Chondrocyte (in vitro differentiated cells): ENCODE data around the gene BMP7. TPM values are rescaled to one million over a fixed set of nuclear protein-coding genes. Genes with fewer than 3 reads are reported as not detected.

ENCODE experiments used
- DNase-seq: peaks from one replicate; pipeline ENCODE4 v3.0.0; 2021; ENCODE audit warnings: mixed read lengths, low spot score
- H3K27ac Mint-ChIP-seq: one replicate; pipeline ENCODE4 v1.8.0; 2021; ENCODE audit warnings: mild to moderate bottlenecking, moderate library complexity, mixed read lengths; ENCODE audit not compliant: unreplicated experiment
- H3K27me3 Mint-ChIP-seq: 2 replicates; pipeline ENCODE4 v1.8.0; 2021; ENCODE audit warnings: low read depth, mixed read lengths
- H3K36me3 Mint-ChIP-seq: 2 replicates; pipeline ENCODE4 v1.8.0; 2021; ENCODE audit warnings: low read depth, mixed read lengths
- H3K4me1 Mint-ChIP-seq: 2 replicates; pipeline ENCODE4 v1.8.0; 2021; ENCODE audit warnings: low read depth, mild to moderate bottlenecking, mixed read lengths
- H3K4me3 Mint-ChIP-seq: one replicate; pipeline ENCODE4 v1.8.0; 2021; ENCODE audit warnings: mild to moderate bottlenecking, moderate library complexity, mixed read lengths; ENCODE audit not compliant: unreplicated experiment
- H3K9me3 Mint-ChIP-seq: 2 replicates; pipeline ENCODE4 v1.8.0; 2021; ENCODE audit warnings: low read depth, mixed read lengths
- total RNA-seq: library from RNA; stranded (reverse); gene quantifications from 3 replicates; pipeline ENCODE4 v1.2.1, GENCODE V29; 2021
- TF ChIP-seq, protein P1 (sequence below): fragments of 200-600 bp; sonication (generic); IDR thresholded peaks from 2 replicates; pipeline ENCODE4 v1.5.0; 2021; ENCODE audit warnings: antibody characterized with exemption, mild to moderate bottlenecking, moderate library complexity

BMP7 gene
- total RNA-seq, 1 donor from 2014 or later, result not detected

DNA sequence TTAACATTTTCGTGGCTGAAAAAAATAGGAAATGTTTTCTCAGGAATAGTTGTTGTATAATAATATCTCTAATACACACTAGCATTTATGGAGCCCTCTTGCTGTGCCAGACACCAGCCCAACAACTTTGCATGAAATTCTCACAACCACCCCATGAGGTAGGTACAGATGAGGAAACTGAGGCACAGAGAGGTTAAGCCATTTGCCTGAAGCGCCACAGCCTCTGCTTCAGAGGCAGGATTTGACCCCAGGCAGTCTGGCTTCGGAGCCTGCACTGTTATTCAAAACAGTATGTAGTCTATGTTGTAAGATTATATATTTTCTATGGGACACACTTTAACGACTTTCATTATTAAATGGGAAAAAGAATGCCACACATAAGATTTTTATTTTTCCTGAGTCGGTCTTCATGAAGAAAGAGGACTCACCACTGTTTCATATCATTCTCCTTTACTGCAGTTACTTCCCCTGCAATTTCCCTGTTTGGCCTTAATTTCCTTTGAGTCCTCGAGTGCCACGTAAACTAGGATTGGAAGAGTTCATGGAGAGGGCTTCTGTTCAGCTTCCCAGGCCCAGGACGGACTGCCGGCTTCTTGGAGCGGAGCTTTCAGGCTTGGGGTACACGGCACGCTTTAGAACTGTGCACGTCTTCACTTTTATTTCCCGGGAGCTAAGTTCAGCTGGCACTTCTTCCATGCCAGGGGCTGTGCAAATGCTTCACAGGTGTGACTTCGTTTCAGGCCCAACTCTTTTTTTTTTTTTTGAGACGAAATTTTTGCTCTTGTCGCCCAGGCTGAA, 128.0 kb downstream of the BMP7 start:
- no peaks in the 10 kb centered on the region for H3K4me1 Mint-ChIP-seq
- no peaks in the 10 kb centered on the region for H3K9me3 Mint-ChIP-seq
- H3K27ac Mint-ChIP-seq, result no peak overlapping the region
- H3K4me3 Mint-ChIP-seq, result no peak overlapping the region
- peaks cover 14% of the 10 kb centered on the region for H3K27me3 Mint-ChIP-seq
- TF ChIP-seq, protein P1, sequence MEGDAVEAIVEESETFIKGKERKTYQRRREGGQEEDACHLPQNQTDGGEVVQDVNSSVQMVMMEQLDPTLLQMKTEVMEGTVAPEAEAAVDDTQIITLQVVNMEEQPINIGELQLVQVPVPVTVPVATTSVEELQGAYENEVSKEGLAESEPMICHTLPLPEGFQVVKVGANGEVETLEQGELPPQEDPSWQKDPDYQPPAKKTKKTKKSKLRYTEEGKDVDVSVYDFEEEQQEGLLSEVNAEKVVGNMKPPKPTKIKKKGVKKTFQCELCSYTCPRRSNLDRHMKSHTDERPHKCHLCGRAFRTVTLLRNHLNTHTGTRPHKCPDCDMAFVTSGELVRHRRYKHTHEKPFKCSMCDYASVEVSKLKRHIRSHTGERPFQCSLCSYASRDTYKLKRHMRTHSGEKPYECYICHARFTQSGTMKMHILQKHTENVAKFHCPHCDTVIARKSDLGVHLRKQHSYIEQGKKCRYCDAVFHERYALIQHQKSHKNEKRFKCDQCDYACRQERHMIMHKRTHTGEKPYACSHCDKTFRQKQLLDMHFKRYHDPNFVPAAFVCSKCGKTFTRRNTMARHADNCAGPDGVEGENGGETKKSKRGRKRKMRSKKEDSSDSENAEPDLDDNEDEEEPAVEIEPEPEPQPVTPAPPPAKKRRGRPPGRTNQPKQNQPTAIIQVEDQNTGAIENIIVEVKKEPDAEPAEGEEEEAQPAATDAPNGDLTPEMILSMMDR, result no peak
- H3K36me3 Mint-ChIP-seq, result peaks cover 2% of the 10 kb centered on the region
- DNase-seq, result no peak

DNA sequence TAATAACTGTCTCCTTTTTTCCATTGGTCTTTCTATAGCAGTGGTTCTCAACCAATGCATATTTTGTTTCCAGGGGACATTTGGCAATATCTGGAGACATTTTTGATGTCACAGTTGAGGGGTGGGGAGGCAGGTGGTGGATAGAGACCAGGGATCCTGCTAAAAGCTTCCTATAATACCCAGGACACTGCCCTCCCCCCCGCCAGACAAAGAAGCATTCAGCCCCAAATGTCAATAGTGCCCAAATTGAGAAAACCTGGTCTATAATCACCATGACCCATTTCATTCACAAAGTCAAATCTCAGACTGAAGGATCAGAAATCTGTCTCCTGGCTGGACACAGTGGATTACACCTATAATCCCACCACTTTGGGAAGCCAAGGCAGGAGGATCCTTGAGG, 128.8 kb downstream of the BMP7 start:
- Mint-ChIP-seq H3K4me3 (no peak overlapping the region), H3K4me1 (no peaks in the 10 kb centered on the region), H3K9me3 (no peaks in the 10 kb centered on the region), H3K27ac (no peak overlapping the region), H3K36me3 (peaks cover 2% of the 10 kb centered on the region), H3K27me3 (peaks cover 17% of the 10 kb centered on the region)
- TF ChIP-seq, protein P1, result no peak
- no peak for DNase-seq

DNA sequence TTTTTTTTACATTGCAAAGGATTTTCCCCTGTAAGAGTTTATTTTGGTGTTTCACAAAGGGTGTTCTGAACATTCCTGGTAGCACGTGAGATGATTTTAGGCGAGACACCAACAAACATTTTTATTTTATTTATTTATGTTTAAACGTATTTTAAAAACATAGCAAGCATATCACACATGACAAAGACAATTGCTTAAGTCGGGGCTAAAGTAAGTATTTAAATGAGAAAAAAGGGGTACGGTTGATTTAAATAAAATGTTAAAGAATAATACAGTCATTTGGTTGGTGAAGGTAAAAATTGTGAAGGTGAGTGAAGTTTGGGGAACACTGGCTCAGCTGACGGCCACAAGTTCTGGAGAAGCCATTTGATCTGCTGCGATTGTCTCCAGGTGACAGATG, 129.7 kb downstream of the BMP7 start:
- H3K4me1 Mint-ChIP-seq, result no peaks in the 10 kb centered on the region
- H3K27me3 Mint-ChIP-seq, result peaks cover 19% of the 10 kb centered on the region
- H3K36me3 Mint-ChIP-seq, result peaks cover 2% of the 10 kb centered on the region
- DNase-seq, result no peak
- no peak overlapping the region for H3K27ac Mint-ChIP-seq
- no peaks in the 10 kb centered on the region for H3K9me3 Mint-ChIP-seq
- H3K4me3 Mint-ChIP-seq, result no peak overlapping the region
- TF ChIP-seq, protein P1, result no peak

DNA sequence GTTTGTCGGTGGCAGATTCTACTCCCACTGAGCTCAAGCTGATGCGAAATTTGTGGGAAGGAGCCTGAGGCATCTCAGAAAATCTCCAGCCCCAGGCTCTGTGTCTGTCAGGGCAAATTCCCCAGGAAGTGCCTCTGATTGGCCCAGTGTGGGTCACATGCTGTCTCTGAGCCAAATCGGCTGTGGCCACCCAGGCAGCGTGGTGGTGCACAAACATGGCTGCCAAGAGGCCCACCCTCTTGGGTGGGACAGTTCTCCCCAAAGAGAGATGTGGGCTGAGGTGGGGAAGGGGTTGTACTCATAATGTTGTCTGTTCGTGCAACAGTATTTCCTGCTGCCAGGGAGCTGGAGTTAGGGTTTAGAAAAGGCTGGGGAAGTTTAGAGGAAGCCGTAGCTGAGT, 130.6 kb downstream of the BMP7 start:
- H3K4me1 Mint-ChIP-seq, result no peaks in the 10 kb centered on the region
- no peak for DNase-seq

DNA sequence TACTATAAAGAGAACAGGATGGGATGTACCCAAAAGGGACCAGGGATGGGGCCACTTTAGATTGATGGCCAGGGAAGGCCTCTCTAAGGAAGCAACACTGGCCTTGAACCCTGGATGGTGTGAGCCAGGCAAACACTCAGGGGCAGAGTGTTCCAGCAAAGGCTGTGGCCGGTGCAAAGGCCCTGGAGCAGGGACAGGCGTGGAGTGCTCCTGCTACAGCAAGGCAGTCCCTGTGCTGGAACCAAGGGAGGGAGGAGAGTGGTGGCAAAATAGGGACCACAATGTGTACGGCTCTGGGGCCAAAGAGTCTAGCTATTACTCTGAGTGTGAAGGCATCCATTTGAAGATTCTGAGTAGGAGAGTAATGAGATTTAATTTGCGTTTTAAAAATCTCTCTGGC, 131.6 kb downstream of the BMP7 start:
- DNase-seq, result no peak
- Mint-ChIP-seq H3K4me3 (no peak overlapping the region), H3K4me1 (no peaks in the 10 kb centered on the region), H3K36me3 (peaks cover 2% of the 10 kb centered on the region), H3K27ac (no peak overlapping the region), H3K27me3 (peaks cover 24% of the 10 kb centered on the region), H3K9me3 (no peaks in the 10 kb centered on the region)
- TF ChIP-seq, protein P1, result no peak

More for the DNA sequence above, 130.6 kb downstream of the BMP7 start:
- TF ChIP-seq, protein P1, result no peak
- no peak overlapping the region for H3K27ac Mint-ChIP-seq
- H3K9me3 Mint-ChIP-seq, result no peaks in the 10 kb centered on the region
- H3K27me3 Mint-ChIP-seq, result peaks cover 24% of the 10 kb centered on the region
- peaks cover 2% of the 10 kb centered on the region for H3K36me3 Mint-ChIP-seq
- no peak overlapping the region for H3K4me3 Mint-ChIP-seq
